Muscle of leg (tissue), 11 donors: Measurements from ENCODE around the gene DCANP1. TPM values are rescaled to one million over a fixed set of nuclear protein-coding genes. Genes with fewer than 3 reads are reported as not detected.

Source experiments
- DNase-seq: peaks from one replicate; pipeline ENCODE4 v3.0.0; 2013
- H3K27ac ChIP-seq: one replicate; pipeline ENCODE4 v1.5.1; 2013; ENCODE audit warnings: mild to moderate bottlenecking, low read length, control low read depth
- H3K27me3 ChIP-seq: one replicate; pipeline ENCODE4 v1.6.1; 2013; ENCODE audit warnings: low read length; ENCODE audit not compliant: control insufficient read depth, insufficient read depth
- H3K36me3 ChIP-seq: one replicate; pipeline ENCODE4 v1.6.1; 2013; ENCODE audit warnings: low read length; ENCODE audit not compliant: control insufficient read depth, insufficient read depth
- H3K4me1 ChIP-seq: one replicate; pipeline ENCODE4 v1.6.1; 2013; ENCODE audit warnings: low read length; ENCODE audit not compliant: control insufficient read depth, insufficient read depth
- H3K4me3 ChIP-seq: one replicate; pipeline ENCODE4 v1.5.1; 2013; ENCODE audit warnings: low read length, control low read depth
- H3K9me3 ChIP-seq: replicated peaks from 2 replicates; pipeline ENCODE4 v1.6.1; 2013; ENCODE audit warnings: low read depth, low read length; ENCODE audit not compliant: control insufficient read depth
- WGBS: methylation state at CpG from one replicate; pipeline ENCODE4 v1.1.5; 2013; ENCODE audit warnings: missing lambda C conversion rate; ENCODE audit not compliant: insufficient coverage; 5-methylcytosine and 5-hydroxymethylcytosine counted together
- polyA plus RNA-seq, 8 donors: library from polyadenylated mRNA; unstranded; fragments of 120-200 nt; gene quantifications; one replicate each; pipeline versions ENCODE4 v1.2.1 to v1.2.3, GENCODE V29; 2013; ENCODE audit warnings: inconsistent platforms in 1 of 8, low replicate concordance in 1 of 8; ENCODE audit not compliant: insufficient read length in 8 of 8, insufficient read depth in 1 of 8
- total RNA-seq: library from RNA; stranded (reverse); fragments of 120-200 nt; gene quantifications from one replicate; pipeline ENCODE4 v1.2.4, GENCODE V29; 2013

The DCANP1 gene
- total and polyA plus RNA-seq, 9 donors, result 0.06 to 0.21 (median 0.10) TPM; not detected in 5

- H3K27me3 ChIP-seq, result peaks cover 46% of the 10 kb centered on the region
These were observed 34.2 kb upstream of the DCANP1 start for GRCh38 chr5:135481387-135481786.

GRCh38 chr5:135480511-135480910 is 33.4 kb upstream of the DCANP1 start:
- Histone ChIP-seq H3K4me3 (no peak overlapping the region), H3K4me1 (no peaks in the 10 kb centered on the region), H3K27ac (no peak overlapping the region), H3K27me3 (peaks cover 43% of the 10 kb centered on the region), H3K36me3 (no peaks in the 10 kb centered on the region), H3K9me3 (no peaks in the 10 kb centered on the region)
- WGBS, result 90% methylated on average over 3 of the region's 5 CpGs
- no peak for DNase-seq

More at GRCh38 chr5:135481387-135481786, 34.2 kb upstream of the DCANP1 start:
- Histone ChIP-seq H3K27ac (no peak overlapping the region), H3K36me3 (no peaks in the 10 kb centered on the region), H3K9me3 (no peaks in the 10 kb centered on the region), H3K4me3 (no peak overlapping the region), H3K4me1 (no peaks in the 10 kb centered on the region)
- WGBS, result 58% methylated on average over 5 of the region's 5 CpGs
- no peak for DNase-seq

GRCh38 chr5:135478938-135479337 is 31.8 kb upstream of the DCANP1 start:
- H3K27ac ChIP-seq, result no peak overlapping the region
- peaks cover 40% of the 10 kb centered on the region for H3K27me3 ChIP-seq
- no peak overlapping the region for H3K4me3 ChIP-seq
- no peaks in the 10 kb centered on the region for H3K36me3 ChIP-seq
- WGBS, result 66% methylated on average over 2 of the region's 4 CpGs
- no peaks in the 10 kb centered on the region for H3K9me3 ChIP-seq
- H3K4me1 ChIP-seq, result no peaks in the 10 kb centered on the region
- no peak for DNase-seq

DNA sequence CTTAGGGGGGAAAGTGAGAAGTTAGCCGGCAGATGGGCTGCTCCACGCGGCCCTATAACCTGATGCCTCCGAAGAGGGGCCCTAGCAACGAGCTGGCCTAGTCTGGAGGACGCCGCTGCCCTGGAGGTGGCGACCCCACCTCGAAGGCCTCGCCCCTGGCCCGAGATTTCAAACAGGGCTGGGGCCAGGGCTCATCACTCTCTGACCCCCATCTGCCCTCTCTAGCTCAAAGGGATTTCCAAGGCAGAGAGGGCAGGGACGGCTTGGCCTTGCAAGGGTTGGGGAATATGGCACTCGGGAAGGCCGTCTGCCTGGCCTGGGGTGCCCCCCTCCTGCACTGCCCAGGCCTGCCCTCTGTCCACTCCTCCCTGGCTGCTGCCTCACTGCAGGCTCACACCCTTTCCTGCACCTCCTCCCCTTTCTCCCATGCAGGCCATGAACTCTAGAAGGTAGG is 30.5 kb upstream of the DCANP1 start:
- no peak overlapping the region for H3K27ac ChIP-seq
- H3K9me3 ChIP-seq, result no peaks in the 10 kb centered on the region
- H3K4me3 ChIP-seq, result no peak overlapping the region
- DNase-seq, result no peak
- H3K36me3 ChIP-seq, result no peaks in the 10 kb centered on the region
- 32% methylated on average over 12 of the region's 14 CpGs for WGBS
- peaks cover 47% of the 10 kb centered on the region for H3K27me3 ChIP-seq
- no peaks in the 10 kb centered on the region for H3K4me1 ChIP-seq

GRCh38 chr5:135476615-135477581 is 29.8 kb upstream of the DCANP1 start:
- Histone ChIP-seq H3K4me1 (no peaks in the 10 kb centered on the region), H3K36me3 (no peaks in the 10 kb centered on the region), H3K27me3 (peaks cover 48% of the 10 kb centered on the region), H3K4me3 (no peak overlapping the region), H3K9me3 (no peaks in the 10 kb centered on the region), H3K27ac (no peak overlapping the region)
- DNase-seq, result no peak
- 19% methylated on average over 4 of the region's 24 CpGs for WGBS

GRCh38 chr5:135473956-135474670 is 27.0 kb upstream of the DCANP1 start:
- Histone ChIP-seq H3K27me3 (peaks cover 48% of the 10 kb centered on the region), H3K27ac (no peak overlapping the region), H3K9me3 (no peaks in the 10 kb centered on the region), H3K4me3 (no peak overlapping the region), H3K4me1 (no peaks in the 10 kb centered on the region), H3K36me3 (no peaks in the 10 kb centered on the region)
- 80% methylated on average over 9 of the region's 12 CpGs for WGBS
- DNase-seq, result no peak

- 79% methylated on average over 5 of the region's 5 CpGs for WGBS
- no peaks in the 10 kb centered on the region for H3K4me1 ChIP-seq
- no peak overlapping the region for H3K4me3 ChIP-seq
- H3K27ac ChIP-seq, result no peak overlapping the region
- H3K27me3 ChIP-seq, result peaks cover 55% of the 10 kb centered on the region
- no peaks in the 10 kb centered on the region for H3K9me3 ChIP-seq
- no peaks in the 10 kb centered on the region for H3K36me3 ChIP-seq
- DNase-seq, result no peak
These were observed 25.0 kb upstream of the DCANP1 start for GRCh38 chr5:135472141-135472540.

DNA sequence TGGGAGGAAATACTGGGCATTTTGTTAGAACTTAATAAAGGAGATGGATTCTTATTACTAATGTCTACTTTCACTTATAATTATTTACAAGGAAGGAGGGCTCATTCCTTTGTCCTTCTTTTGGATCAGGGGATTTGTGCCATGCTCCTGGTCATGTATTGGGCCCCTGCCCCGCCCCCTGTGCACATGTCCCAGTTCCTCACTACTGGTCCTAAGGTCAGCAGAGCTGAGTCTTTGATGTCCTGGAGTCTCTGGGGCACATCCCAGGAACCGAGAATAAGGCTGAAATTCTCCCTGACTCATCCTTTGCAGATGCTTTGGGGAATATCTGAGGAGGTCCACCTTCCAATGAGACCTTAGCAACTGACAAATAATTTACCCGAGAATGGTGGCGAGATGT is 24.6 kb upstream of the DCANP1 start:
- H3K4me3 ChIP-seq, result no peak overlapping the region
- WGBS, result 83% methylated on average over 1 of the region's 4 CpGs
- DNase-seq, result no peak
- peaks cover 56% of the 10 kb centered on the region for H3K27me3 ChIP-seq
- H3K9me3 ChIP-seq, result no peaks in the 10 kb centered on the region
- H3K36me3 ChIP-seq, result no peaks in the 10 kb centered on the region
- no peak overlapping the region for H3K27ac ChIP-seq
- no peaks in the 10 kb centered on the region for H3K4me1 ChIP-seq

- peaks cover 65% of the 10 kb centered on the region for H3K27me3 ChIP-seq
- no peak for DNase-seq
- H3K27ac ChIP-seq, result no peak overlapping the region
- no peaks in the 10 kb centered on the region for H3K9me3 ChIP-seq
- H3K4me3 ChIP-seq, result no peak overlapping the region
- peaks cover 4% of the 10 kb centered on the region for H3K4me1 ChIP-seq
- no peaks in the 10 kb centered on the region for H3K36me3 ChIP-seq
- WGBS, result no CpG with 5 or more reads among the region's 5 CpGs
These were observed 22.8 kb upstream of the DCANP1 start for GRCh38 chr5:135469911-135470310.

DNA sequence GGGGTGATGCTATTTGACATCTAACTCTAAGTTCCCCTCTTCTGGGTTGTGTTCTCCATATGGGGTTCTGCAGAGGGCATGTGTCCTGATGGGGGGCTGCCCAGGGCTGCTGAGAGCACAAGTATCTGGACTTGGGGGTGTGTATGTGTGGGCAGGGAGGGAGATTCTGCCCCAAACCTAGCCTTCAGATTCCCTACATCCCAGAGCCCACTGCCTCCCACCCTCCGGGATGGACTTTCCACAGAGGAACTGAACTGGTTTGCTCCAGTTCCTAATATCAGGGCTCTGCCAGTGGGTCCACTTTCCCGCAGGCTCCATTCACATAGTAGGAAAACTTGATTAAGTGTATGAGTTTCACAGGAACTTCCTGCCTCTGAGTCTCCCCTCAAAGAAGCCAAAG is 21.4 kb upstream of the DCANP1 start:
- H3K36me3 ChIP-seq, result no peaks in the 10 kb centered on the region
- H3K27me3 ChIP-seq, result peaks cover 66% of the 10 kb centered on the region
- no peaks in the 10 kb centered on the region for H3K9me3 ChIP-seq
- no peak overlapping the region for H3K27ac ChIP-seq
- no CpG with 5 or more reads among the region's 2 CpGs for WGBS
- DNase-seq, result no peak
- H3K4me1 ChIP-seq, result peaks cover 4% of the 10 kb centered on the region
- no peak overlapping the region for H3K4me3 ChIP-seq
